Measurements from ENCODE around the gene NPFFR1. TPM values are rescaled to one million over a fixed set of nuclear protein-coding genes. Genes with fewer than 3 reads are reported as not detected.
A peak's percentile ranks its signal among the peaks of the same experiment; 100 is the strongest.

NPFFR1 gene
- total RNA-seq, 1 donor from 2014 or later, result not detected

GRCh38 chr10:70315815-70316214 is 32.0 kb upstream of the NPFFR1 start:
- Mint-ChIP-seq H3K9me3 (no peaks in the 10 kb centered on the region), H3K27me3 (ENCODE audit: insufficient read depth, low read depth) (no peaks in the 10 kb centered on the region), H3K36me3 (no peaks in the 10 kb centered on the region), H3K27ac (no peak overlapping the region), H3K4me1 (no peaks in the 10 kb centered on the region), H3K4me3 (no peak overlapping the region)
- Histone ChIP-seq H2AFZ (replicated peaks) (no peak overlapping the region), H3F3A (ENCODE audit: low read depth) (no peaks in the 10 kb centered on the region), H3K36me3 (no peaks in the 10 kb centered on the region), H4K20me1 (ENCODE audit: low read depth) (peaks cover 19% of the 10 kb centered on the region), H3K27ac (no peak overlapping the region), H3K79me2 (ENCODE audit: low read depth) (no peaks in the 10 kb centered on the region), H3K27me3 (no peaks in the 10 kb centered on the region), H3K9ac (no peak overlapping the region), H3K9me3 (ENCODE audit: low read depth) (no peaks in the 10 kb centered on the region), H3K4me2 (no peak overlapping the region), H3K4me3 (no peak overlapping the region), H3K4me1 (no peaks in the 10 kb centered on the region)
- TF ChIP-seq EZH2phosphoT487 (IDR thresholded peaks at IDR 0.05) (no peak), EZH2 (IDR thresholded peaks at IDR 0.05) (no peak), CTCF (IDR thresholded peaks at IDR 0.05) (no peak)
- DNase-seq (ENCODE audit: low spot score), result no peak

GRCh38 chr10:70315276-70315675 is 31.5 kb upstream of the NPFFR1 start:
- H3K36me3 ChIP-seq, result no peaks in the 10 kb centered on the region
- no peaks in the 10 kb centered on the region for H3K36me3 Mint-ChIP-seq
- no peak overlapping the region for H3K4me3 Mint-ChIP-seq
- no peaks in the 10 kb centered on the region for H3F3A ChIP-seq (ENCODE audit: low read depth)
- no peaks in the 10 kb centered on the region for H3K79me2 ChIP-seq (ENCODE audit: low read depth)
- TF ChIP-seq CTCF (IDR thresholded peaks at IDR 0.05) (no peak), EZH2 (IDR thresholded peaks at IDR 0.05) (no peak), EZH2phosphoT487 (IDR thresholded peaks at IDR 0.05) (no peak)
- no peak overlapping the region for H3K4me2 ChIP-seq
- no peaks in the 10 kb centered on the region for H3K27me3 ChIP-seq
- H3K27ac Mint-ChIP-seq, result no peak overlapping the region
- no peak overlapping the region for H3K4me3 ChIP-seq
- no peak overlapping the region for H3K9ac ChIP-seq
- H3K4me1 Mint-ChIP-seq, result no peaks in the 10 kb centered on the region
- H3K27ac ChIP-seq, result no peak overlapping the region
- DNase-seq (ENCODE audit: low spot score), result no peak
- no peaks in the 10 kb centered on the region for H3K4me1 ChIP-seq
- no peak overlapping the region for H2AFZ ChIP-seq (replicated peaks)
- H3K9me3 ChIP-seq (ENCODE audit: low read depth), result no peaks in the 10 kb centered on the region
- H4K20me1 ChIP-seq (ENCODE audit: low read depth), result peaks cover 15% of the 10 kb centered on the region
- no peaks in the 10 kb centered on the region for H3K9me3 Mint-ChIP-seq
- H3K27me3 Mint-ChIP-seq (ENCODE audit: insufficient read depth, low read depth), result no peaks in the 10 kb centered on the region

GRCh38 chr10:70312972-70313371 is 29.2 kb upstream of the NPFFR1 start:
- no peaks in the 10 kb centered on the region for H3K36me3 ChIP-seq
- no peaks in the 10 kb centered on the region for H3K4me1 Mint-ChIP-seq

More at GRCh38 chr10:70312972-70313371, 29.2 kb upstream of the NPFFR1 start:
- H2AFZ ChIP-seq (replicated peaks), result no peak overlapping the region
- no peaks in the 10 kb centered on the region for H3K9me3 ChIP-seq (ENCODE audit: low read depth)
- no peak overlapping the region for H3K27ac ChIP-seq
- DNase-seq (ENCODE audit: low spot score), result no peak
- no peaks in the 10 kb centered on the region for H3K4me1 ChIP-seq
- no peaks in the 10 kb centered on the region for H3K27me3 ChIP-seq
- no peaks in the 10 kb centered on the region for H3K79me2 ChIP-seq (ENCODE audit: low read depth)
- Mint-ChIP-seq H3K9me3 (no peaks in the 10 kb centered on the region), H3K36me3 (no peaks in the 10 kb centered on the region), H3K27me3 (ENCODE audit: insufficient read depth, low read depth) (no peaks in the 10 kb centered on the region), H3K4me3 (no peak overlapping the region), H3K27ac (peak overlapping the region; percentile 84)
- H4K20me1 ChIP-seq (ENCODE audit: low read depth), result peaks cover 15% of the 10 kb centered on the region
- TF ChIP-seq CTCF (IDR thresholded peaks at IDR 0.05) (no peak), EZH2 (IDR thresholded peaks at IDR 0.05) (no peak), EZH2phosphoT487 (IDR thresholded peaks at IDR 0.05) (no peak)
- H3K4me3 ChIP-seq, result no peak overlapping the region
- no peak overlapping the region for H3K4me2 ChIP-seq
- no peak overlapping the region for H3K9ac ChIP-seq
- no peaks in the 10 kb centered on the region for H3F3A ChIP-seq (ENCODE audit: low read depth)

All from neural progenitor cell (in vitro differentiated cells).